Measurements from ENCODE around the gene CALHM1.
"Not testable (repeated sequence)": the region's sequence is repeated elsewhere in the genome, so short reads cannot be mapped to it uniquely, and the experiment has no call there.

Gene CALHM1

DNA sequence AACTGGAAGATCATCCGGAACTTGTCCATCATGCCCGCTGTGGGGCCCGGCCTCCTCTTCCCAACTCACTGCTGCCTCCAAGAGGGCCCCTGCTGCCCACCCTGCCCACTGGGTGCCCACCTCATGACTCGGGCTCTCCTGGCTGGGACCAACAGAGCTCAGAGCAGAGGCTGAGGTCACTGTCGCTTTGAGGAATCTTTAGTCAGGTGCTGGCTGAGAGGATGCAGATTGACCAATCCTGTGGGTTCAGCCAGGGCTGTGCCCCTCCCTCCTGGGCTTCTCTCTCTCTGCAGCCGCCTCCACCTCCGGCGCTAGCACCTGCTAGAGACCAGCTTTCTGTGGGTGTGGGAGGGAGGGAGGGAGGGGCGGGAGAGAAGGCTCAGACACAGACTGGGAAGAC is at the start of gene CALHM1:
CALHM1 (minus strand) TSS at position 181 of the 400 bp plus-strand sequence; CDS start at position 32, 149 bp downstream.
- no peak for DNase-seq

DNA sequence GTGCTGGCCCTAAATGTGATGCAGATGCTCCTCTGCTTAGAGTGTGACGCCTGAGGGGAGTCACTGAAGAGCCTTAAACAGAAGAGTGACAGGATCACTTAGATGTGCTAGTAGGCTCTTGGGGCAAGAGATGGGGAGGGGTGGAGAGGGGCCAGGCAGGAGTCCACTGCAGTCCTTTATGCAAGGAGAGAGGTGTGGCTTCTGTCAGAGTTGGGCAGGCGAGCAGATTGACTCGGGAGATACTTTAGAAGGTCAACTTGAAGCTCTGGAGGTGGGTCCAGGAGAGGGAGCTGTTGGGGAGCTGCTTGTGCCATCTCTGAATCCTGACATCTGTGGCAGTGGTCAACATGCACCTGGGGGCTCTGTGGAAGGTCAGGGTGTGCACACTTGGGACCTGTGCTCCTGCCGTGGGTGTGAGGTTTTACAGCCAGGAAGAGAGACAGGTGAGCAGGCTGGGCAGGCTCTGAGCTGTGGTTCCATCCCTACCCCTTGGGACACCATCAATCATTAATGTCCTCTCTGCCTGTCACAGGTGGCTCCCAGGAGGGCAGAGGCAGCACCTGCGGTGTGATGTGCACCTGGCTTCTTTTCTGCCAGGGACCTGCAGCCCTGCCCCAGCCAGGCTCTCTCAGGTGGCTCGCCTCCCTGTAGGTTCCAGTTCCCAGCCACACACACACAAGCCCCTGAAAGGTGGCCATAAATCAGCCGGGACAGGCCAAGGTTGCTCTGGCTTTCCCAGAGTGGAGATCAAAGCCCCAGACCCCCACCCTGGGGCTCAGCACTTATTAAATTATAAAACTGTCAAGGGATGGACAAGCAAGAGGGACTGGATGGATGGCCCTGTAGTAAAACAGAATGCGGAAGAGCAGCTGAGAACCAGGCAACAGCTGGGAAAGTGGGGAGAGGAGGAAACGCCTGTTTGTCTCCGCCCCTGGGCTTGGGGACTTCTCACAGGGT is 48.8 kb upstream of the CALHM1 start:
- DNase-seq = no peak

- no peak for DNase-seq
Observed at GRCh38 chr10:103506061-103506460, 47.4 kb upstream of the CALHM1 start.

DNA sequence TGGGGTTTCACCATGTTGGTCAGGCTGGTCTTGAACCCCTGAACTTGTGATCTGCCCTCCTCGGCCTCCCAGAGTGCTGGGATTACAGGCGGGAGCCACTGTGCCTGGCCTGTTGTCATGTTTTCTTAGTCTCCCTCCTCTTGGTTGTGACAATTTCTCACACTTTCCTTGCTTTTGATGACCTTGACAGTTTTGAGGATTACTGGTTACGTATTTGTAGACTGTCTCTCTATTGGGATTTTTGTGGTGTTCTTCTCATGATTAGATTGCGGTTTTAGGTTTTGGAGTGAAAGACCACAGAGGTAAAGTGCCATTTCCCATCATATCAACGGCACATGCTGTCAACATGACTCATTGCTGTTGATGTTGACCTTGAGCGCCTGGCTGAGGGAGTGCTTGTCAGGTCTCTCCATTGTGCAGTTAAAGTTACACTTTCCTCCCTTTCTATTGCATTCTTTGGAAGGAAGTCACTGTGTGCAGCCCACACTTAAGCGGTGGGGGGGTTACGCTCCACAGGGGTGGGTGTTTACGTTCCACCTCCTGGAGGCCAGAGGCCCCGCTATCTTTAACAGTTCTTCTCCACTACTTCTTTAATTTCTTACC is 45.6 kb upstream of the CALHM1 start:
- no peak for DNase-seq

GRCh38 chr10:103503777-103504176 is 45.1 kb upstream of the CALHM1 start:
- not testable (repeated sequence) for DNase-seq

GRCh38 chr10:103502849-103503660 is 44.4 kb upstream of the CALHM1 start:
- no peak for DNase-seq

- no peak for DNase-seq
Observed at GRCh38 chr10:103501186-103501585, 42.5 kb upstream of the CALHM1 start.

- DNase-seq = no peak
Observed at GRCh38 chr10:103500481-103500880, 41.8 kb upstream of the CALHM1 start.

GRCh38 chr10:103499881-103500280 is 41.2 kb upstream of the CALHM1 start:
- DNase-seq = no peak

- no peak for DNase-seq
Observed at GRCh38 chr10:103498936-103499638, 40.4 kb upstream of the CALHM1 start.

DNA sequence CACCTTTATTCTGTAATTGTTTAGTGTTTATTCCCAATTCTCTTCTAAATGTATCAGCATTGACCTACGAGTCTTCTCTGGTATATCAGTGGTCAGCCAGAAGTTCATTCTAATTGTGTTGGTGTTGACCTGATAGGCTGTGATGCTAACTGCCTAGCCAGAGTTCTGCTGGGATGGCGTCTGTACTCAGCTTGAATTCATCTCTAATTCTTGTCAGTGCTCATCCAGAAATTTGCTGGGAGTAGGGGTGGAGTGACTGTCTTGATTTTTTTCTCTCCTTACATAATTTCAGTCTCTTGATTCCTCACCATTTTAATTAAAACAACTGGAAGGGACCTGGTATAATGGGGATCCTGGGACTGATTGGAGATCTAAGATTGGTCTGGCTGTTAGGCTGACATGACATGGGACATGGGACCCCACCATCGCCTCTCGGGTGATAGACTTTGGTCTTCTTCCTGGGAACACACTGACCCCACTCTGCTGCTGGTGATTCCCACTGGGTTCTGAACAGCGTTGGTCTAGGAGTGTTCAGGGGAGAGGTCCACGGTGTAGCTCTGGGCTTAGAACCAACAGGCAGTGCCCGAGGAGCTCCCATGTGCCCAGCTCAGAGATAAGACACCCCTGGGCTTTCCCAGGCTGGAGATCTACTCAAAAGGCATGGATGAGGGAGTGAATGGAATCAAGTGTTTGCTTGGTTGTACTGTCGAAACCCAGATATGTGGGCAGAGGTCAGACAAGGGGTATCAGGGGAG is 38.6 kb upstream of the CALHM1 start:
- DNase-seq = no peak

DNA sequence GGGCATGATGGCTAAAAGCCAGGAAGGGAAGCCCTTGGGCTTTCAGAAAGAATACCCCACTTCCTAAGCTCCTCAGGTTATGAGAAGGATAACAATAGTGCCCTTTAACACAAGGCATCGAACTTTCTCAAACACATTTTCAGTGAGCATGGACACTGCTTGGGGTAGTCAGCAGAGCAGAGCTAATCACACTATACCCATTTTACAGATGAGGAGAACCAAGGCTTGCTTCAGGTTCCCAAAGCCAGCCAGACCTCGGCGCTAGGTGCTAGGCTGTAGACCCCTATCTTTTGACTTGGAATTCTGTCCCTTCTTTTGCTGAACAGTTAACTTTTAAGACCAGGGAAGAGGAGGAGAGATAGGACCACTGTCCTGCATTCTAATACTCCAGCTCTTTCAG is 36.6 kb upstream of the CALHM1 start:
- no peak for DNase-seq

DNA sequence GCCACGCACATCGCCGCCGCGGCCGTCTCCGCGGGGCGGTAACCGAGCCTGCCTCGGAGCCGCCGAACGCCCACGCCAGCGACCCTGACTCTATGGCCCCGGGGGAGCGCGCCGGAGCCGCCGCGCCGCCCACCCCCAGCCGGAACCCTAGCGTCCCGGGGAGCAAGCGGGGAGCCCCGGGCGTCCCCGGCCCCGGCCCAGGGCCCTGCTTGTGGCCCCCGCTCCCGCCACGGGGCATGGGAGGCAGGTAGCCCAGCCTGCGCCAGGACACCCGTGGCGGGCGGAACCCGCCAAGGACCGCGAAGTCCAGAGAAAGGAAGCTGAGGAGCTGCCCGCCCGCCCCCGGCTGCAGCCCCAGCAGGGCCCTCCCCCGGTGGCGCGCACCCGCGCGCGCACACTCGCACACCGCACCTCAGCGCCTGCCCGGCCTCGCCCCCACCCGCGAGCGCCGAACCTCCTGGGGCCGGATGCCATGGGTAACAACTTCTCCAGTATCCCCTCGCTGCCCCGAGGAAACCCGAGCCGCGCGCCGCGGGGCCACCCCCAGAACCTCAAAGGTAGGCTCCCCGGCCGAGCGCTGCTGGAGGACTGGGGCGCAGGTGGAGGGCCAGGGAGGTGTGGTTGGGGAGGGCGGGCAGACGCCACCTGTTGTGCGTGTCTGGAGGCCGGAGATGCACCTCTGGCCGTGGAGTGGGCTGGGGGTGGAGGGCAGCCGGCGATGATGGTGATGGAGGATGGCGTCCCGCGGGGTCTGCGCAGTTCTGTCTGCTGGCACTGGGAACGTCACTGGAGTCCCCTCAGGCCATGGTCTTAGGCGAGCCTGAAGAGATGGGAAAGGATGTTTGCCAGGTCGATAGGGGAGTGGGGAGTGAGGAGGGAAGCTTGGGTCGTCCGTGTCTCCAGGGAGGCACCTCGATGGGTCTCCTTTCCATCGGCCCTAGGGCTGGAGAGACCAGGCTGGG is 35.5 kb upstream of the CALHM1 start:
- no peak for DNase-seq

GRCh38 chr10:103493362-103493915 is 34.7 kb upstream of the CALHM1 start, which contains the start of gene NEURL1:
Gene NEURL1, plus strand, starts transcription at chr10:103493705. Its CDS starts 683 bp downstream, at chr10:103494388.
- DNase-seq = no peak

GRCh38 chr10:103492655-103493261 is 34.1 kb upstream of the CALHM1 start:
- no peak for DNase-seq

- DNase-seq = no peak
Observed at GRCh38 chr10:103491729-103492364, 33.1 kb upstream of the CALHM1 start.

GRCh38 chr10:103490986-103491314 is 32.2 kb upstream of the CALHM1 start:
- no peak for DNase-seq

GRCh38 chr10:103487410-103487708 is 28.7 kb upstream of the CALHM1 start:
- no peak for DNase-seq

GRCh38 chr10:103486635-103487409 is 28.1 kb upstream of the CALHM1 start:
- not testable (repeated sequence) for DNase-seq
